Measurements from ENCODE around the gene TSPAN4.

The TSPAN4 gene

GRCh38 chr11:868394-868793 is 25.7 kb downstream of the TSPAN4 start:
- DNase-seq, result no peak

- DNase-seq, result no peak
These were observed 26.1 kb downstream of the TSPAN4 start for GRCh38 chr11:868802-869201.

GRCh38 chr11:869399-870126 is 26.9 kb downstream of the TSPAN4 start:
- no peak for DNase-seq

GRCh38 chr11:870127-870413 is 27.4 kb downstream of the TSPAN4 start:
- no peak for DNase-seq

GRCh38 chr11:870418-870817 is 27.8 kb downstream of the TSPAN4 start:
- no peak for DNase-seq

- no peak for DNase-seq
These were observed 28.8 kb downstream of the TSPAN4 start for GRCh38 chr11:871472-871871.

GRCh38 chr11:872799-873198 is 30.1 kb downstream of the TSPAN4 start:
- DNase-seq, result no peak

GRCh38 chr11:873706-874105 is 31.1 kb downstream of the TSPAN4 start:
- no peak for DNase-seq

- DNase-seq, result no peak
These were observed 32.6 kb downstream of the TSPAN4 start for GRCh38 chr11:875203-875602.

GRCh38 chr11:875769-876301 is 33.2 kb downstream of the TSPAN4 start:
- DNase-seq, result no peak

- DNase-seq, result no peak
These were observed 33.9 kb downstream of the TSPAN4 start for GRCh38 chr11:876545-876944.

- DNase-seq, result no peak
These were observed 34.9 kb downstream of the TSPAN4 start for GRCh38 chr11:877565-877964.

GRCh38 chr11:880447-880846 is 37.8 kb downstream of the TSPAN4 start:
- no peak for DNase-seq

GRCh38 chr11:882596-882995 is 39.9 kb downstream of the TSPAN4 start:
- DNase-seq, result no peak

GRCh38 chr11:883527-883926 is 40.9 kb downstream of the TSPAN4 start:
- DNase-seq, result no peak

GRCh38 chr11:884578-885070 is 42.0 kb downstream of the TSPAN4 start:
- DNase-seq, result no peak

- no peak for DNase-seq
These were observed 43.9 kb downstream of the TSPAN4 start for GRCh38 chr11:886568-886967.

GRCh38 chr11:887589-887988 is 44.9 kb downstream of the TSPAN4 start:
- DNase-seq, result no peak

- DNase-seq, result no peak
These were observed 45.9 kb downstream of the TSPAN4 start for GRCh38 chr11:888310-889212.

- no peak for DNase-seq
These were observed 46.6 kb downstream of the TSPAN4 start for GRCh38 chr11:889257-889656.

GRCh38 chr11:889687-890475 is 47.2 kb downstream of the TSPAN4 start:
- DNase-seq, result no peak

GRCh38 chr11:890794-891540 is 48.3 kb downstream of the TSPAN4 start:
- no peak for DNase-seq
